ENCODE measurements around the gene EFHD2.
"Not testable (repeated sequence)": the region's sequence is repeated elsewhere in the genome, so short reads cannot be mapped to it uniquely, and the experiment has no call there.

Gene EFHD2

GRCh38 chr1:15412175-15412800 lies 2.6 kb downstream of the EFHD2 start:
- no peak for DNase-seq (ENCODE audit: low spot score)

DNA sequence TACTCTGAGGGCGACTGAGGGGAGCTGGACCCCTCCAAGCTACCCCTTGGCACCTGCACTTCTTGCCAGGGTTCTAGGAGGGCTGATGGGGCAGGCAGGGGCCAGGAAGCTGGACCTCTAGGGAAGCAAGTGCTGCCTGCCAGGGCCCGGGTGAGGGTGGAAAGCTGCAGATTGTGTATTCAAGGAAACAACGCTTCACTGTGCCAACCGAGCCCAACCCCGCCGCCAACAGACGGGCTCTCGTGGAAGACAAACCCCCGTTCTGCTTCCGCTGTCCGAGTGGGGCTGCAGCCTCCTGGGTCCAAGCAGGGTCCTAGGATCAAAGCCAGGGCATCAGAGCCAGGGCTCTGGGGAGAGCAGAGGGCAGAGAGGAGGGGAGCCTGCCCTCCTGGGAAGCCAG lies 3.2 kb downstream of the EFHD2 start:
- no peak for DNase-seq (ENCODE audit: low spot score)

- no peak for DNase-seq (ENCODE audit: low spot score)
These were observed 4.1 kb downstream of the EFHD2 start for GRCh38 chr1:15413563-15414444.

GRCh38 chr1:15414445-15414983 lies 4.8 kb downstream of the EFHD2 start:
- no peak for DNase-seq (ENCODE audit: low spot score)

GRCh38 chr1:15417059-15417934 lies 7.6 kb downstream of the EFHD2 start:
- no peak for DNase-seq (ENCODE audit: low spot score)

DNA sequence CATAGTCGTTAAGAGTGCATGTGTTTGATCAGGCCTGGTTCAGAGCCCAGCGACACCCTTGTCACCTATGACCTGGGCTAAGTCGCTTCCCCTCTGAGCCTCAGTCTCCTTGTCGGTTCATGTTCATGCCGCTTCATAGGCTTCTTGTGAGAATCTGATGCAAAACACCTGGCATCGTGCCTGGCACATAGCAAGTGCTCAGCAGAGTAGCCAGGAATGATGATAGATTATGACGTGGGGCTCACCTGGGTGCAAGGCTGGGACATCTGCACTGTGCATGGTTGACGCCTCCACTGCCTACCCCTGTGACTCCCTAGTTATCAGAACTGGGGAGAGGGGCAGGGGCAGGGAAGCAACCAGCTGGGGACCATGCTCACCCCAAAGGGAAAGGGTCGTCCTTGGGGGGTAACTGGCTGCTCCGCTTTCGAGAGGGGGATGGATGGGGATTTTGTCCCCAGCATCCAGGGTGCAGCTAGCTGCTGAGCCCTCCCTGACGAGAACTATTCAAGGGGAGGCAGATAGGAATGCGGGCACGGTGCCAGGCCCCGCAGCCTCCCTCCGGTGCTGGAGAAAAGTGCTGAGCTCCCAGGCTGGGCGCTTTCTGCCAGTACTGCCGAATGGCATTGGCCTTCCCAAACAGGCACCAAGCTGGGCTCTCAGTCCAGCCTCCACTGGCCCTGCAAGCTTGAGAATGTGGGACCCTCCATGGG lies 9.3 kb downstream of the EFHD2 start:
- no peak for DNase-seq (ENCODE audit: low spot score)

DNA sequence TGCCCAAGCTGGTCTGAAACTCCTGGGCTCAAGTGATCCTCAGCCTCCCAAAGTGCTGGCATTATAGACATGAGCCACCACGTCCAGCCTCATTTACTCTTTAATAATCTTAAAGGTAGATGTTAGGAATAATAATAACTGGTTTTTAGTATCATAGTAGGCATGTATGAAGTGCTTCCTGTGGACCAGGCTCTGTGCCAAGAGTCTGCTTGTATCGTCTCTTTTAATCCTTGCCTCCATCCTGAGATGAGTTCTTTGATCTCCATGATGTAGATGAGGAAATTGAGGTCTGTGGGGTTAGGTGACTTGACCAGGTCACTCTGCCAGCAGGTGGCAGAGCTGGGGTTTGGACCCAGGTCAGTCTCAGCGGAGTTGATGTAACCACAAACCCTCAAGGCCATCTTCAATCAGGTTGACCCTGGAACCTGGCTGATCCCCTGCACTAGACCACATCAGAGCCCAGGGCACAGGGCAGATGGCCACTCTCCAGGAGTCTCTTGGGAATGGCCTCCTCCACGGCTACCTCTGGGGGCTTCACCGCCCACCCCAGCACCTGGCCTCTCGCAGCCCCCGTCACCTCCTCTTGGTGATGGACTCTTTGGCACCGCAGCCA lies 11.3 kb downstream of the EFHD2 start:
- DNase-seq (ENCODE audit: low spot score), result no peak

GRCh38 chr1:15422871-15423270 lies 13.2 kb downstream of the EFHD2 start:
- DNase-seq (ENCODE audit: low spot score), result no peak

DNA sequence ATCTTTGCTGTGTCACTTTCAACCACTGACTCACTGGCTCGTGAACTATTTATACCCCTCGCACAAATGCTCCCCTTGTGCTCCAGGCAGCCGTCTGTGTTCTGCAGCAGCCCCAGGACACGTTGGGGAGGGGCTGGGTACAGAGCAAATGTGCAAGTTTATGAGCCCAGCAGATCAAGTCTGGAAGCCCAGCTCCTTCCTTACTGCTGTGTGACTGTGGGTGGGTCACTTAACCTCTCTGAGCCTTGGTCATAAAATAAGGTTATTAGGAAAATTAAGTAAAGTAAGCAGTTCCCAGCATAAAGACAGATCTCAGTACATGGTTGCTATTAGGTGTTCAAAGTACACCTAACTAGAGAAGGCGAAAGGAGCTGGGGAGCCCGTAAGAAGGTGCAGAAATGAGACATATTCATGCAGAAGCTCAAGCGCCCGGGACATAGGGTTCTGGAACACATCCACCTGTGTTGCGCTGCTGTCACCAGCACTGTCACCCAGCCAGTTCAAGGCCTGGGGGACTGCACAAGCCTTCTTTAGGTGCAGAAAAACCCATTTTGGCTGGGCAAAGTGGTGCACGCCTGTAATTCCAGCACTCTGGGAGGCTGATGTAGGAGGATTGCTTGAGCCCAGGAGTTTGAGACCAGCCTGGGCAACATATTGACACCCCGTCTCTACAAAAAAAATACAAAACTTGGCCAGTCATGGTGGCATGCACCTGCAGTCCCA lies 13.8 kb downstream of the EFHD2 start:
- no peak for DNase-seq (ENCODE audit: low spot score)

DNA sequence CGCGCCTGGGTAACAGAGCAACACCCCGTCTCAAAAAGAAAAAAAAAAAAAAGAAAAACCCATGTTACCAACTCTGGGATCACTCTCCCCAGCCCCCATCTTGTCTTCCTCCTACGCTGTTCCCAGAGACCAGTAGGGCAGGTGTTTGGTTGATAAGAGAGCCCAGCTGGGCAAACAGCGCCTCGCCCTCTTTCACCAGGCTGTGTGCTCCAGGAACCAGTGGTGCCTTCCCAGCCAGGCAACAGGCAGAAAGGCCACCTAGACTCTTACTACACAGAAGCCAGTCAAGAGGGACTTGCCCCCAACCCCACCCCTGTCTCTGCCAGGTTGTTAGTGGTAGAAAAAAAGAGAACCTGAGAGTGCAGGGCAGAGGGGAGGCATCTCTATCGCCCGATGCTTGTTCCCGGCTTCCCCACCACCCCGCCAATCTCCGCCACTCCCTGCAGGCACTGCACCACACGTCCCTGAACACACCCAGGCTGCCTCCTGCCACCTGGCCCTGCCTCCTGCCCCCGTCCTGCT lies 14.5 kb downstream of the EFHD2 start:
- DNase-seq (ENCODE audit: low spot score), result no peak

DNA sequence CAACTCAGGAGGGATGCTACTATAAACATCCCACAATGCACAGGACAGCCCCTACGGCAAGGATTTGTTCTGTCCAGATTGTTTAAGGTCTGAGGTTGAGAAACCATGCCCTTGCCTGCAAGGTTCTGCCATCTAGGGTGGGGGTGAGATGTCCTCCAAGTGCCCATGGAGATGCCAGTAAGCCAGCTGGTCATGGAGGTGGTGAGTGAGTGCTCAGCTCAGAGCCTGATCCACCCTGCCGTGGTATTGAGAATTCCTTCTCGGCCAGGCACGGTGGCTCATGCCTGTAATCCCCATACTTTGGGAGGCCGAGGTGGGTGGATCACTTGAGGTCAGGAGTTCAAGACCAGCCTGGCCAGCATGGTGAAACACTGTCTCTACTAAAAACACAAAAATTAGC lies 15.3 kb downstream of the EFHD2 start:
- no peak for DNase-seq (ENCODE audit: low spot score)

DNA sequence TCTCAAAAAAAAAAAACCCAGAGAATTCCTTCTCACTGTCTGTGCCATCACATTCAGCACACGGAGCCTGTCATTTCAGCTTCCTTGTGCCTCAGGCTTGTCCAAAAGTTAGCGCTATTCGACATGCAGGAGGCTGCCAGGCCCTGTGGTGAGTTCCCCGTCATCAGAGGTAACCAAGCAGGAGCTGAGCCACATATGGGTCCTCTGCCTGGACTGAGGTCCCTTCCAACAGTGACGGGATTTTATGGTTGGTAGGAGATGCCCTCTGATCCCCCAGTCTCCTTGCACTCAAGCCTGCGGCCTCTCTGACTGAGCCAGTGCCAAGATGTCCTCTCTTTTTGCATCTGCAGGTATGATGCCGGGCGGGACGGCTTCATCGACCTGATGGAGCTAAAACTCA lies 15.8 kb downstream of the EFHD2 start:
- DNase-seq (ENCODE audit: low spot score), result no peak

DNA sequence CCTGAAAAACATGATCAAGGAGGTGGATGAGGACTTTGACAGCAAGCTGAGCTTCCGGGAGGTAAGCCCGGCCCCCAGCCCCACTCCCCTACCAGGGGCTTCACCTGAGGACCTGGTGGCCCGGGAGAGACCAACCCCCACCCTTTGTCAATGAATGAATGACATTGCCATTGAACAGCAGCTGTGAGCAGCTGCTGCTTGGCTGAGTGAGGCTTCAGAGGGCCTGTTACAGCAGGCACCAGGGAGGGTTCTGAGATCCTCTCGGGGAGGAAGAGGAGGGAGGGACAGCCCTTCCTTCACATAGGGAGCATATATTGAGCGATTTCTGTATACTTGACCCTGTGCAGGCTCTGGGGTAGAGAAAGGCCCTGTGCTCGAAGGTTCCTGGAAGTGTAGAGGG lies 16.3 kb downstream of the EFHD2 start:
- no peak for DNase-seq (ENCODE audit: low spot score)

GRCh38 chr1:15426492-15427279 lies 17.0 kb downstream of the EFHD2 start:
- no peak for DNase-seq (ENCODE audit: low spot score)

GRCh38 chr1:15427280-15427666 lies 17.6 kb downstream of the EFHD2 start:
- no peak for DNase-seq (ENCODE audit: low spot score)

- DNase-seq (ENCODE audit: low spot score), result not testable (repeated sequence)
These were observed 18.6 kb downstream of the EFHD2 start for GRCh38 chr1:15428252-15428651.

GRCh38 chr1:15428815-15429435 lies 19.2 kb downstream of the EFHD2 start:
- no peak for DNase-seq (ENCODE audit: low spot score)

GRCh38 chr1:15429701-15430149 lies 20.0 kb downstream of the EFHD2 start:
- no peak for DNase-seq (ENCODE audit: low spot score)
